ENCODE measurements around the gene CSRNP3. TPM values are rescaled to one million over a fixed set of nuclear protein-coding genes. Genes with fewer than 3 reads are reported as not detected.

The CSRNP3 gene
- total RNA-seq, 1 experiment from 2014 or later, result not detected

DNA sequence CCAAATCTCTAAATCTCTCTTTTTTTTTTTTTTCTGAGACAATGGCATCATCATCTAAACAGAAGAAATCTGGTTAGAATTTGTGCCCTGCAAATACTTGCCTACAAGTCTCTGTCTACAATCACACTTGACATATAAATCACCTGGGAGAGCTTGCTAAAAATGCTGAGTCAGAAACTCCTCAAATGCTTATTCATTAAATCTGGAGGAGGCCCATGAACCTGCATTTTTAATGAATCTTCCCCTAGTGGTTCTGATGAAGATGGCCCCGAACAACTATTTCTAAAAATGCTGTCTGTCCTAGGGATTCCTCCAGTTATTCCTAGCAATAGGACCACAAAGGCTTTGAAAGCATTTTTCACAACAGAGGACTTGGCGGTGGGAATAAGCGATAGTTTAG is 1.6 kb upstream of the CSRNP3 start:
- in situ Hi-C loops (cut with HindIII; ENCODE audit: low pct_unique_long_range_greater_than_20kb, low sequenced_read_pairs), result no loop called here
- POLR2A ChIA-PET, result no interaction called here
- Histone ChIP-seq H3K4me3 (ENCODE audit: low read depth in 2 of 2, low read length in 2 of 2) (no peak overlapping the region), H3K27me3 (ENCODE audit: control insufficient read depth, insufficient read depth, low read length) (no peaks in the 10 kb centered on the region), H3K27ac (ENCODE audit: low read length) (no peak overlapping the region), H3K4me1 (ENCODE audit: control insufficient read depth, insufficient read depth, low read length) (no peaks in the 10 kb centered on the region), H3K9me3 (ENCODE audit: control insufficient read depth, insufficient read depth, low read depth, low read length) (no peaks in the 10 kb centered on the region), H3K36me3 (ENCODE audit: control insufficient read depth, insufficient read depth, low read length) (no peaks in the 10 kb centered on the region)
- CTCF ChIA-PET, result no interaction called here
- TF ChIP-seq, protein P1, sequence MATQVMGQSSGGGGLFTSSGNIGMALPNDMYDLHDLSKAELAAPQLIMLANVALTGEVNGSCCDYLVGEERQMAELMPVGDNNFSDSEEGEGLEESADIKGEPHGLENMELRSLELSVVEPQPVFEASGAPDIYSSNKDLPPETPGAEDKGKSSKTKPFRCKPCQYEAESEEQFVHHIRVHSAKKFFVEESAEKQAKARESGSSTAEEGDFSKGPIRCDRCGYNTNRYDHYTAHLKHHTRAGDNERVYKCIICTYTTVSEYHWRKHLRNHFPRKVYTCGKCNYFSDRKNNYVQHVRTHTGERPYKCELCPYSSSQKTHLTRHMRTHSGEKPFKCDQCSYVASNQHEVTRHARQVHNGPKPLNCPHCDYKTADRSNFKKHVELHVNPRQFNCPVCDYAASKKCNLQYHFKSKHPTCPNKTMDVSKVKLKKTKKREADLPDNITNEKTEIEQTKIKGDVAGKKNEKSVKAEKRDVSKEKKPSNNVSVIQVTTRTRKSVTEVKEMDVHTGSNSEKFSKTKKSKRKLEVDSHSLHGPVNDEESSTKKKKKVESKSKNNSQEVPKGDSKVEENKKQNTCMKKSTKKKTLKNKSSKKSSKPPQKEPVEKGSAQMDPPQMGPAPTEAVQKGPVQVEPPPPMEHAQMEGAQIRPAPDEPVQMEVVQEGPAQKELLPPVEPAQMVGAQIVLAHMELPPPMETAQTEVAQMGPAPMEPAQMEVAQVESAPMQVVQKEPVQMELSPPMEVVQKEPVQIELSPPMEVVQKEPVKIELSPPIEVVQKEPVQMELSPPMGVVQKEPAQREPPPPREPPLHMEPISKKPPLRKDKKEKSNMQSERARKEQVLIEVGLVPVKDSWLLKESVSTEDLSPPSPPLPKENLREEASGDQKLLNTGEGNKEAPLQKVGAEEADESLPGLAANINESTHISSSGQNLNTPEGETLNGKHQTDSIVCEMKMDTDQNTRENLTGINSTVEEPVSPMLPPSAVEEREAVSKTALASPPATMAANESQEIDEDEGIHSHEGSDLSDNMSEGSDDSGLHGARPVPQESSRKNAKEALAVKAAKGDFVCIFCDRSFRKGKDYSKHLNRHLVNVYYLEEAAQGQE (IDR thresholded peaks at IDR 0.05; ENCODE audit: insufficient read depth in 1 of 2, low read depth in 2 of 2, low read length in 1 of 2), result no peak
- TF ChIP-seq POLR2AphosphoS5 (IDR thresholded peaks at IDR 0.05; ENCODE audit: low read depth, low read length) (no peak), SIN3A (IDR thresholded peaks at IDR 0.05; ENCODE audit: borderline replicate concordance, insufficient read depth, low read depth, low read length) (no peak), TCF7L2 (IDR thresholded peaks at IDR 0.05; ENCODE audit: low read depth, low read length) (no peak)
- TF ChIP-seq, protein P2, sequence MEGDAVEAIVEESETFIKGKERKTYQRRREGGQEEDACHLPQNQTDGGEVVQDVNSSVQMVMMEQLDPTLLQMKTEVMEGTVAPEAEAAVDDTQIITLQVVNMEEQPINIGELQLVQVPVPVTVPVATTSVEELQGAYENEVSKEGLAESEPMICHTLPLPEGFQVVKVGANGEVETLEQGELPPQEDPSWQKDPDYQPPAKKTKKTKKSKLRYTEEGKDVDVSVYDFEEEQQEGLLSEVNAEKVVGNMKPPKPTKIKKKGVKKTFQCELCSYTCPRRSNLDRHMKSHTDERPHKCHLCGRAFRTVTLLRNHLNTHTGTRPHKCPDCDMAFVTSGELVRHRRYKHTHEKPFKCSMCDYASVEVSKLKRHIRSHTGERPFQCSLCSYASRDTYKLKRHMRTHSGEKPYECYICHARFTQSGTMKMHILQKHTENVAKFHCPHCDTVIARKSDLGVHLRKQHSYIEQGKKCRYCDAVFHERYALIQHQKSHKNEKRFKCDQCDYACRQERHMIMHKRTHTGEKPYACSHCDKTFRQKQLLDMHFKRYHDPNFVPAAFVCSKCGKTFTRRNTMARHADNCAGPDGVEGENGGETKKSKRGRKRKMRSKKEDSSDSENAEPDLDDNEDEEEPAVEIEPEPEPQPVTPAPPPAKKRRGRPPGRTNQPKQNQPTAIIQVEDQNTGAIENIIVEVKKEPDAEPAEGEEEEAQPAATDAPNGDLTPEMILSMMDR (IDR thresholded peaks at IDR 0.05), result no peak
- ATAC-seq (no peak), DNase-seq (ENCODE audit: low read depth, low spot score) (no peak)
- no TSS peak for BruUV-seq (replicated peaks)
- intact Hi-C loops (cut with micrococcal nuclease; ENCODE audit: unreplicated experiment), result no loop called here

DNA sequence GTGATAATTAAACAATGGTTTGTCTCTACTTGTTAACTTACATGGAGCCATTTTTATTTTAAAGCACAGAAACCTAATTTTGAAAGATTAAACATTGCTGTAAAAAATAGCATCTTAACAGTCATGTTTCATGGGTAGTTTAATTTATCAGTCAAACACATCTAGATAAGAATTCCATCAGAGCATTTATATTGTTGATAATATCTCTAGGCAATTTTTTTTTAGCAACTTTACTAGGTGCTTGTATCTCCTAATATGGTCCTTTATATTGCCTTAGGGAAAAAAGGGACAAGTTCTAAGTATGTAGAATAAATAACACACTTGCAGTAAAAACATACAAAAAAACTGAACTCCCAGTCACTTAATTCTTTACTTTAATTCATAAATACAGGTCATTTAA is 863 bp downstream of the CSRNP3 start:
- Histone ChIP-seq H3K9me3 (ENCODE audit: control insufficient read depth, insufficient read depth, low read depth, low read length) (no peaks in the 10 kb centered on the region), H3K27ac (ENCODE audit: low read length) (no peak overlapping the region), H3K27me3 (ENCODE audit: control insufficient read depth, insufficient read depth, low read length) (no peaks in the 10 kb centered on the region), H3K4me1 (ENCODE audit: control insufficient read depth, insufficient read depth, low read length) (no peaks in the 10 kb centered on the region), H3K36me3 (ENCODE audit: control insufficient read depth, insufficient read depth, low read length) (no peaks in the 10 kb centered on the region), H3K4me3 (ENCODE audit: low read depth in 2 of 2, low read length in 2 of 2) (peak overlapping the region in 1 of 2 experiments; percentile 30; a peak in 1 of 4 replicates)
- TF ChIP-seq, protein P1 (IDR thresholded peaks at IDR 0.05; ENCODE audit: insufficient read depth in 1 of 2, low read depth in 2 of 2, low read length in 1 of 2), result no peak
- TF ChIP-seq TCF7L2 (IDR thresholded peaks at IDR 0.05; ENCODE audit: low read depth, low read length) (no peak), POLR2AphosphoS5 (IDR thresholded peaks at IDR 0.05; ENCODE audit: low read depth, low read length) (no peak), SIN3A (IDR thresholded peaks at IDR 0.05; ENCODE audit: borderline replicate concordance, insufficient read depth, low read depth, low read length) (no peak)
- TF ChIP-seq, protein P2 (IDR thresholded peaks at IDR 0.05), result no peak
- ATAC-seq, result no peak
- CTCF ChIA-PET, result no interaction called here
- DNase-seq (ENCODE audit: low read depth, low spot score), result no peak
- BruUV-seq (replicated peaks), result no TSS peak
- in situ Hi-C loops (cut with HindIII; ENCODE audit: low pct_unique_long_range_greater_than_20kb, low sequenced_read_pairs), result no loop called here
- intact Hi-C loops (cut with micrococcal nuclease; ENCODE audit: unreplicated experiment), result no loop called here
- POLR2A ChIA-PET, result interaction anchor here (0.7 kb wide), 1 partner anchor 190 kb away, joined by 5 read pairs; no protein-coding TSS in a partner anchor

All from Panc1 (cell line).